GM19452 (cell line): ENCODE measurements around the gene CRAT.

ENCODE experiments used
- ATAC-seq: cut with Tn5 transposase; IDR thresholded peaks from one replicate; pipeline ENCODE4 v1.9.1; 2021; ENCODE audit not compliant: unreplicated experiment

The CRAT gene

GRCh38 chr9:129068990-129069861, 41.4 kb downstream of the CRAT start:
- ATAC-seq, result peak; percentile 74

- ATAC-seq, result no peak
These were observed 42.5 kb downstream of the CRAT start for GRCh38 chr9:129068110-129068509.

- ATAC-seq, result no peak
These were observed 46.1 kb downstream of the CRAT start for GRCh38 chr9:129064499-129064908.

GRCh38 chr9:129063061-129063460, 47.5 kb downstream of the CRAT start:
- no peak for ATAC-seq

GRCh38 chr9:129060991-129061390, 49.6 kb downstream of the CRAT start:
- no peak for ATAC-seq

DNA sequence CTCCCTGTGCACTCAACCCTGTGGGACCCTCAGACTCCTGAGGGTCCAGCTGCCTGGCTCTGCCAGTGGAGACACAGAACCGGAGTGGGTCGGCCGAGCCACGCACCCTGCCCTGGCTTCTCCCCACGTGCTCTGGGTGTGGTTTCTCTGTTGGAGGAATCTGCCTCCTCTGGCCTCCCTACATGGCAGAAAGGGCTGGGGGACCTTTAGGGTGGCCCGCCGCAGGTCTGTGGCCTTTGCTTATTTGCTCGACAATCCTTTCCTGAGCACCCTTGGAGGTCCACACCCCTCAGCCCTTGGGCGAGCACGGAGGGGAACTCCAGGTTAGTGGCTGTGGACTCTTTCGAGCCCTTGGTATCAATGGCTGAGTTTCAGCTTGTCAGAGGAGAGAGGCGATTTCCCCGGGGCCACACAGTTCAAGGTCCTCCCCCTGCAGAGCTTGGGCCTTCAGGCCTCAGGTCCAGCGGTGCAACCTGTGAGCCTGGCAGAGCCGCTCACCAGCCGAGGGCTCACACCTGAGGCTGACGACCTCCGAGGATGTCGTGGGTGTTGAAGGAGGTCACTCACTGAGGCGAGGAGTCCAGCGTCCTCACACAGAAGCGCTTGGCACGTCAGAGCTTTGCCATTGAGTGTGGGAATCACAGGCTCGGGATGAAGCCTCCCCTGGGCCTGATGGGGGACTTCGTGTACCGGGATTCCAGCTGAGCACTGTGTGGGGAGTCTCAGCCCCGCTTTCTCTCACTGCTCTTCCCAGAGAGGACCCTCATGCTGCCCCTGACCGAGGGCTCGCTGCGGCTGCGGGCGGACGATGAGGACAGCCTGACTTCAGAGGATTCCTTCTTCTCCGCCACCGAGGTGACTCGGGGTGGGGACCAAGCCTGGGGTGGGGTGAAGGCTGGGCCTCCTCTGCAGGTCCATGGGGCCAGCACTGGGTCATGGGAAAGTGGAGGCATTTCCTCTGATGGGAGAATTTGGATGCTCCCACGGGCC, 50.5 kb downstream of the CRAT start:
- ATAC-seq, result no peak

DNA sequence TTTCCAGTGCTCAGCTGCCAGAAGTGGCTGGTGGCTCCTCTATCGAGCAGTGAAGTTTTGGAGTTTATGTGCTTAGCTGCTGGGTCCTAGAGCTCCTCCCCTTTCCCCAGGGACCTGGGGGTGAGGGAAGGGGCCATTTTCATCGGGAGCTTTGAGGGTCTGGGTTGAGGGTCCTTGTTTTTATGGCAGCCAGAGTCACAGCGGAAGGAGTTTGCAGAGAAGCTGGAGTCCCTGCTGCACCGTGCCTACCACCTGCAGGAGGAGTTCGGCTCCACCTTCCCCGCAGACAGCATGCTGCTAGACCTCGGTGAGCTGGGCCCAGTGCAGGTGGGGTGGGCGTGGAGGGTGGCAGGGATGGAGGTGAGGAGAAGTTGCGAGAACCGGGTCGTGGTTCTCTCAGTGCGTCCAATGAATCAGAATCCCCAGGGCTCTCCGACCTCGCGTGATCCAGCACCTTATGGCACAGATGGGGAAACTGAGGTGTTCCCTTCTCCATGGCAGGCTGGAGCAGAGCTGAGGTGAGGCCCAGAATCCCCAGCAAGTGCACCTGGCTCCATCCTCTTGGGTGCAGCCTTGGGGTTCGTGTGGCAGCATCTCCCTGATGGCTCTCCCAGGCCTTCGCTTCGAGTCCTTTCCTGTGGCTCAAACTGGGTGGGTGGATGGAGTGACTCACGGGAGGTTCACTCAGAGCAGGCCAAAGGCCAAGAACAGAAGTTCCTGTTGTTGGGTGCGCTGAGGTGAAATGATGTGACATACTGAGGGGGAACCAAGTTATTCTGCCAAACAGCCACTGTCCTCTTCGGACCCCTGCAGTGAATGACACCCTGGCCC, 51.4 kb downstream of the CRAT start:
- ATAC-seq, result no peak

- ATAC-seq, result no peak
These were observed 56.3 kb downstream of the CRAT start for GRCh38 chr9:129054163-129054851.

- no peak for ATAC-seq
These were observed 57.6 kb downstream of the CRAT start for GRCh38 chr9:129053020-129053419.

DNA sequence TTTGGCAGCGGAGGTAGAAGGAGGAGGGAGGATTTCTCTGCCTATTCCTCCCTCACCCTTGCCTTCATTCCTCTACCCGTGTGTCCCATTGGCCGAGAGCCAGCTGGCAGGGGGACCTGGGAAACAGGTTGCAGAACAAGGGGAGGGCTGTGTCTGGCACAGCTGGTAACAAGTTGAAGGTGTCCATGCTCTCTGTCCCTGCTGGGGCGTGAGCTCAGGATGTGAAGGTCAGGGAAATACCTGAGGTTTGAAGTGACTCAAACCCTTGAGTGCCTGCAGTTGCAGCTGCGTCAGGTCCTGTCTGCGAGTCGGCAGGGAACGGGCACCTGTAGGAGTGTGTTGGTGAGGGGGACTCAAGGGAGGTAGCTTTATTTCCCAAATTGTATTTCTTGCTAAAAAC, 58.0 kb downstream of the CRAT start:
- no peak for ATAC-seq
